GM19468 (cell line): ENCODE results near the gene TBC1D1.

Source experiments
- ATAC-seq: cut with Tn5 transposase; IDR thresholded peaks from one replicate; pipeline ENCODE4 v1.9.1; 2021; ENCODE audit warnings: mild to moderate bottlenecking, moderate library complexity, moderate number of reproducible peaks; ENCODE audit not compliant: unreplicated experiment; ENCODE audit errors: extremely low read depth

The TBC1D1 gene

GRCh38 chr4:38113132-38113531, 222.2 kb downstream of the TBC1D1 start:
- ATAC-seq, result no peak

- no peak for ATAC-seq
These were observed 222.7 kb downstream of the TBC1D1 start for GRCh38 chr4:38113551-38113950.

DNA sequence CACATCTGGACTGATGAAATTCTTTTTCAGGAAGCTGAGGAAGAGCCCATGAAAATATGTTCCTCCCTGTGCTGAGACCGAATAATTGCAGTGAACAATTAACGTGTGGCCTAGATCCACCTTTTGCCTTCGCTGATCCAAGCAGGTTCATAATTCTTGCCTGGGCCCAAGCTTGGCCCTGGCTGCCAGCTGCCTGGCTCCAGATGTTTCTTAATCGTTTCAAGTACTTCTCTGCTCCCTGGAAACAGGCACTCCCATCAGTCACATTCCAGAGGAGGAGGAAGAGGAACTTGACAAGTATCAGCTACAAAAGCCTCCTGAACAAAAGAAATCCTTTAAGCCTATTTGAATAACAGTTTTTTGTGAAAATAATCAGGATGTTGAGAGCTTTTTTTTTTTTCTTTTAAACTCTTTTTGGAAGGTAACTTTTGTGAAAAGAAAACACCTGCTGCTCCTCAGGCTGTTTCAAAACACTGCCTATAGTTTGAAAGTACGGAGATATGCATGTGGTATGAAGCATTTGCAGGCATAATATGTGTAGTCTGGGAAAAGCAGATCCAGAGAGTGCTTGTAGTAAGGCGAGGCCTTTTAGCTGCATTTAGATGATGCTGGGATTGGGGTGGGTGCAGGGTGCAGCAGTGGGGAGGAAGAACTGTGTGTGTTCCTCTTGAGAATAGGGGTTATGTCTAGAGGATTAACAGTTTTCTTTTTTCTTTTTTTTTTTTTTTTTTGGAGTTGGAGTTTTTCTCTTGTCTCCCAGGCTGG, 223.7 kb downstream of the TBC1D1 start:
- ATAC-seq, result no peak

GRCh38 chr4:38115601-38116000, 224.7 kb downstream of the TBC1D1 start:
- ATAC-seq, result no peak

- no peak for ATAC-seq
These were observed 226.7 kb downstream of the TBC1D1 start for GRCh38 chr4:38117591-38117990.

DNA sequence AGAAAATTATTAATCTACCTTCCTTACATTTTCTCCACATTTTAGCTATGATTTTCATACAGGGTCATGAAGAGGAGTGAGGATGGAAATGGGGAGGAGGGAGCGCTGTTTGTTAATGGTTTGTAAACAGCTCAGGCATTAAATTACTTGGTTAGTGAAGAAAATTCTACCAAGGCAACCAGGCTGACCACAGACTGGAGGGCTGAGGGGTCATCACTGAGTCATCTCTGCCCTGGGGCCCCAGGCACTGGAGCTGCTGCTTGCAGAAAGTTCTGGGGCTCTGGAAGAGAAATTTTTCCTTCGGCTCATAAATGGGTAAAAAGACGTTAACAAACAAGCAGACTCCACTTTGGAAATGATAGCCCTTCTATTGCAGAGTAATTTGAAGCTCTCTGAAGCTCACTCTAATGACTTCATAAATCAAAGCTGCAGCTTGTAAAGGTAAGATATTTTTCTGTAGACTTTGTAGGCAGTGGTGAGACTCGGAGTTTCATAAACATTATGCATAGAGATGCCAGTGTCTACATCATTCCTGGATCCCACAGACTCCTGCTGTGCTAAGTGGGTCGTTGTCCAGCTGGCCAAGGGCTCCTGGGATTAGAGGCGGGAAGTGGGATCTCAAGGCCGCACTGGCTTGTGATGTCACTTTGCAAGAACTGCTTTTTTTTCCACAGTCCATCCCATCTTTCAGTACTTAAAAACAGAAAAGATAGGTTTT, 228.9 kb downstream of the TBC1D1 start:
- ATAC-seq, result no peak

GRCh38 chr4:38120772-38121171, 229.9 kb downstream of the TBC1D1 start:
- no peak for ATAC-seq

DNA sequence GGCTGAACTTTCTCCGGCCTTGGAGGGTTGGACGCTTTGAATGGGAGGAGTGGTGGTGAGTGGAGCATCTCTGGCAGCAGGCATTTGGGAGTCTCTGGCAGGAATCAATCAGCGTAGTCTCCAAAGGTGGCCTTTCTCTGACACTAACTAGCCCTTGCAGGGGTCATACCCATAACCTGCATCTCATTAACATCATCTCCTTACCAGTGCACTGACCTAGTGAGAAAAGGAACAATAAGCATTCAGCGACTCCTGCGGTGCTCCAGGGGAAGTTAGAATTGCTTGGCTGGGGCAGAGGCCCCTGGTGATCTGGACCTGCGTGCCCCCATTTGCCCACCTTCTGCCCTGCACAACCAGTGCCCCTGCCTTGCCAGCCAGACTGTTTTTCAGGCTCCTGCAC, 231.2 kb downstream of the TBC1D1 start:
- no peak for ATAC-seq

- no peak for ATAC-seq
These were observed 232.7 kb downstream of the TBC1D1 start for GRCh38 chr4:38123555-38123954.

DNA sequence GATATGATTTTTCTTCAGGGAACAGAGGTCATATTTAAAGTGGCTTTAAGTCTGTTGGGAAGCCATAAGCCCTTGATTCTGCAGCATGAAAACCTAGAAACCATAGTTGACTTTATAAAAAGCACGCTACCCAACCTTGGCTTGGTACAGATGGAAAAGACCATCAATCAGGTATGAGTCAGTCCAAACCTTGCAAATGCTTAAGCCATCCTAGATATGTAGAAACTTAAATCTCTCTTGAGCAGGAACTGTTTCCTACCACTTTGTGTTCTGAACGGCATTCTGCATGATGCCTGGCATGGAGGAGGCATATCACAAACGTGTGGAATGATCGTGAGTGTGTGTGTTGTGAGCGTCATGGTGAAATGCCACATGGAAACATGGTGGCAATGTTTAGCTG, 234.1 kb downstream of the TBC1D1 start:
- ATAC-seq, result no peak

DNA sequence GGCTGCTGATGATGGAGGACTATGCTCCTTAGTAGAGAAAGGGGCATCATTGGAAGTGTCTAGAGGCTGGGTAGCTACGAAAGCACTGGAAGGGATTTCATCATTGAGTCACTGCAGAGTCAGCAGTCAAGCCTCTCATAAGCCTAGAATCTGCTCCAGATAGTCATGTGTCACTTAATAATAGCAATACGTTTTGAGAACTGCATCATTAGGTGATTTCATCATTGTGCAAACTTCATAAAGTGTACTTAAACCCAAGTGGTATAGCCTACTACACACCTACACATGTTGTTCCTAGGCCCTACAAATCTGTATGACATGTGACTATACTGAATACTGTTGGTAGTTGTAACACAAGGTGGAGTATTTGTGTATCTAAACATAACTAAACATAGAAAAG, 234.9 kb downstream of the TBC1D1 start:
- no peak for ATAC-seq

DNA sequence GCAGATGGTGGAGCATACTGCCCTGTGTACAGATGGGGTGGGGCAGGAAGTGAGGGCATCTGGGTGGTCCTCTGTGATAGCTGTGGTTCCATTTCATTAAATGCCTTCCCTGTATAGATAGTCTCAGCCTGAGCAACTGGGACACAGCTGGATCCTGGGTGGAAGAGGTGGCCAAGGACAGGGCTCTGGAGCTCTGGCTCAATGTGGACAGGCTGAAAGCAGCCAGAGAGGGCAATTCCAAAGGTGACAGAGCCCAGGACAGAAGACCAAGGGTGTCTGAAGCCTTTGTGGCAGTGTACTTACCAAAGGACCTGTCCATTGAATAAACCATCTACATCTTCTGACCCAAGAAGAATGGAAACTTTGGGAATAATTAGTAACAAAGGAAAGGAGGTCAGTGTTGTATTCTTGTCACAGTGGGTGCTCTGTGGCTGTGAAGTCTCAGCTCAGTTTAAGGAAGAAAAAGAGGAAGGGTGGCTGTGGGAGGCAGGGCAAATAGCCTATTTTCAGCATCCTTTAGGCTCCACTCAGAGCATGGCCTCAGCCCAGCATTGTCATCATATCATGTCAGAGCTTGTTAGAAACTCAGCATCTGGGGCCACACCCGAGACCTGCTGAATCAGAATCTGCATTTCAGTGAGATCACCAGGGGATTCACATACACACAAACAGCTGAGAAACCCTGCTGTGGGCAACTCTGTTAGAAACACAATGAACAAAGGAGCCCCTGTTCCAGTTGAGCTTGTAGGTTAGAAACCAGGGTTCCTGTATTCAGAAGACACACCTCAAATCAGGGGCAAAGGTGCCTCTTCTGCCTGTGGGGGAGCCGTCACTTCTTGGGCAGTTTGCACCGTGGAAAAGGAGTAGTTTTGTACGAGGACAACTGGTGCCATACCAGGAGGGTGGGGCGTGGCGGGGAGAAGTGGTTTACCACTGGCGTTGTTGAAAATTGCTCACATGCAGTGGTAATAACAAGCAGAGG, 237.9 kb downstream of the TBC1D1 start:
- peak; percentile 31 for ATAC-seq

DNA sequence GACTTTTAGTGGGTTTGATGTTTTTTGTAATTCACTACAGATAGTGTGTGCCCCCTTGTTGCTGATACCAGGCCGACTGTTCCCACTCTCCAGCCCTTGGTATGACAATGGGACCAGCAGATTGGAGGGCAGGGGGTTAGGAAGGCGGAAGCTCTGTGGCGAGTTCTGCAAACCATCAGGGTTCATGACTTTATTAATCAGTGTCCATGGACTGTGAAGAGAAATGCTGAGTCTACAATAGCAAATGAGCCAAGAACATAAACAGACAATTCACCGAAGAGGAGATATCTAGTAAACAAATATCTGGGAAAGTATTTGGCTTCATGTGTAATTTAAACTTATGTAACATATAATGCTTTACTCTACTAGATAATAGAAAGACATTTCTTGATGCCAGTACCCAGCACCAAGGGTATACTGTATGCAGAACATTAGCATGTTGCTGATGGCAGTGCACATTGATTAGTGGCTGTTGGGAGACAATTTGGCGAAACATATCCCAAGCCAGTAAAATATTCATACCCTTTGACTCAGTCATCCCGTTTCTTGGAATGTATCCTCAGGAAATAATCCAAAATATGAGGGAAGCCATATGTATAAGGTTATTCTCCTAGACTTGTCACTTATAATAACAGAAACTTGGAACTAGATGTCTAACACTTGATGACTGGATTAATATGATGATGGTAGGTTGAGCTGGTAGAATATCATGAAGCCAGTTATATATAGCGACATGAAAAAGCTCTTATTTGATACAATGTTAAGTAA, 238.8 kb downstream of the TBC1D1 start:
- no peak for ATAC-seq

DNA sequence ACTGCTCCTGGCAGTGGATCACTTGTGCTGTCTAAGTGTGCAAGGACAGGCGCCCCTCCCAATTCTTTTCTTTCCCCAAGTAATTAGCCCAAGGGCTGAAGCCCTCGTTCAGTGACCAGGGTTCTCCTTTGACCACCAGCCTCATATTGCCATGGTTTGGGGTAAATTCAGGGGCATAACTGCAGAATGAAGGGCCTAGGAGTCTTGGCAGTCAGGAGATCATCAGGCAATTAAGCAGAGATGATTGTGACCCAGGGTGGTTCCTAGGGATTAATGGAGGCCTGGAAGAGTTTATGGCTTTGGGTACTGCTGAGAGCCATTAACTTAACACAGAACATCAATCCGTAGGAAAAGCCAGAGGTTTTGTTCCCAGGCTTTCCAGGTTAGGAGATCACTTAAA, 240.0 kb downstream of the TBC1D1 start:
- no peak for ATAC-seq

GRCh38 chr4:38131371-38132091, 240.6 kb downstream of the TBC1D1 start:
- no peak for ATAC-seq

- peak; percentile 78 for ATAC-seq
These were observed 241.3 kb downstream of the TBC1D1 start for GRCh38 chr4:38132107-38132673.

GRCh38 chr4:38132843-38133662, 242.2 kb downstream of the TBC1D1 start:
- no peak for ATAC-seq
